Dermis microvascular lymphatic vessel endothelial cell (primary cell): ENCODE measurements around the gene PYY. TPM values are rescaled to one million over a fixed set of nuclear protein-coding genes. Genes with fewer than 3 reads are reported as not detected.
A peak's percentile ranks its signal among the peaks of the same experiment; 100 is the strongest.
"Not testable (repeated sequence)": the region's sequence is repeated elsewhere in the genome, so short reads cannot be mapped to it uniquely, and the experiment has no call there.

Experiments
- DNase-seq, 2 donors: peaks; one replicate each; pipeline versions ENCODE4 v3.0.0 to v3.0.0-alpha.2; 2010; ENCODE audit warnings: low read depth in 2 of 2
- total RNA-seq: library from RNA; depleted of rRNA; stranded (reverse); fragments of >200 nt; gene quantifications from 2 replicates; pipeline ENCODE4 v1.2.1, GENCODE V29; 2014

Gene PYY
- total RNA-seq, 1 donor from 2014 or later: not detected

DNA sequence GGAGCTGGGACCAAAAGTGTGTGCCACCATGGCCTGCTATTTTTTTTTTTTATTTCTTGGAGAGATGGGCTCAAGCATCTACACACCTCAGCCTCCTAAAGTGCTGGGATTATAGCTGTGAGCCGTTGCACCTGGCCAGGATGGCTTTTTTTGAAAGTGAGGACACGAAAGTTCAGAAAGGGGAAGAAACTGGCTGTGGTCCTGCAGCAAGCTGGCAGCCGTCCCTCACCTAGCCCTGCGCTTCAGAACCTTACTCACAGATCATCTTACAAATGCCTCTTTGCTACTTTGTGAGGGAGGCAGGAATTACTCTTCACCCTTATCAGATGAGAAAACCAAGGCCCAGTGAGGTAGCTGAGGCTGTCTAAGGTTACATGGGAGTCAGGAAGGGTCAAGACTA, 7.0 kb downstream of the PYY start:
- no peak for DNase-seq

DNA sequence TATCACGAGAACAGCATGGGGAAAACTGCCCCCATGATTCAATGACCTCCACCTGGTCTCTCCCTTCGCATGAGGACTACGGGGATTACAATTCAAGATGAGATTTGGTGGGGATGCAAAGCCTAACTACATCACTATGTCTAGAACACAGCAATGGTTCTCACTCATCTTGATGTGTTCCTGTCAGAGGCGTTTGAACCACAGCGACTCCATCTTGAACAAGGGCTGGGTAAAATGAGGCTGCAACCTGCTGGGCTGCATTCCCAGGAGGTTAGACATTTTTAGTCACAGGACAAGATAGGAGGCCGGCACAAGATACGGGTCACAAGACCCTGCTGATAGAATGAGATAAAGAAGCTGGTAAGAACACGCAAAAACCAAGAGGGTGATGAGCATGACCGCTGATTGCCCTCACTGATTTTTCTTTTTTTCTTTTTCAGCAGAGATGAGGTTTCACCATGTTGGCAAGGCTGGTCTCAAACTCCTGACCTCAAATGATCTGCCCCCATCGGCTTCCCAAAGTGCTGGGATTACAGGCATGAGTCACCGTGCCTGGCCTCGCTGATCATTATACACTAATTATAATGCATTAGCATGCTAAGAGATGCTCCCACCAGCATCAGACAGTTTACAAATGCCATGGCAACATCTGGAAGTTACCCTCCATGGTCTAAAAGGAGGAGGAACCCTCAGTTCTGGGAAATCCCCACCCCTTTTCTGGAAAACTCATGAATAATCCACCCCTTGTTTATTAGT, 8.5 kb downstream of the PYY start:
- DNase-seq: no peak

- DNase-seq: no peak
These were observed 11.6 kb downstream of the PYY start, which contains the start of gene PPY for GRCh38 chr17:43942051-43942685. Gene PPY, minus strand, starts transcription at chr17:43942476. Its CDS starts 822 bp downstream, at chr17:43941654.

DNA sequence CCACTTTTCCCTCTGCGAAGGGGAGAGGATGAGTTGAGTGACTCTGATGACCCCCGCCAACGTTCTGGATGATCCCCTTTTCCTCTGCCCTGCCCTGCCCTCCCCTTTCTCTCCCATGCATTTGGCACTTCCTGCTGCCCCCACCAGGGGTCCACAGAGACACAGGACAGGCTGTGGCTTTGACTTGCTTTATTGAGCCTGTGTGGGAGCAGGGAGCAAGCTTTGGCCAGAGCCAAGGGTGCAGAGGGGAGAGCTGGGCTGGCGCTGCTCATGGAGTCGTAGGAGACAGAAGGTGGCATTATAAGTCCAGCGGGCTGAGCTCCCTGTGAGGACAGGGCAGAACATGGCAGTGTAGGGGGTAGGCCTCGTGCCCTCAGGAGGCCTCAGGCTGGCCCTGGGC, 13.1 kb downstream of the PYY start:
- DNase-seq: peak in 1 of 2 donors; percentile 25

- no peak for DNase-seq
These were observed 13.9 kb downstream of the PYY start for GRCh38 chr17:43939886-43940285.

- DNase-seq: not testable (repeated sequence)
These were observed 14.3 kb downstream of the PYY start for GRCh38 chr17:43939452-43939851.

DNA sequence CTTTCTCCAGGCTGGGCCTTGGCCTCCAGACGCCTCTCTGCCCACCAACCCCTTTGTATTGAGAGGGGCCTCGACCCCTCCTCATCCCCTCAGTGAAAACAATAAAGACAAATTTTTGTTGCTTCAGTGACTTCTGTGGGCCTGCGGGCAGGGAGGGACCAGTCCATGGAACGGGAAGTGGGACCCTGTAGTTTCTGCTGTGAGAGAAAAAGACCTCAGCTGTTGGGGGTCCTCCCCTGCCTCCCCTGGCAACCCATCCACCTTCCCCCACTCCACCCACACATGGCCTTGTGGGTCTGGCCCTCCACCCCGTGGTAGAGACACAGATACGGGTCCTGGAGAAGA, 14.9 kb downstream of the PYY start:
- DNase-seq: no peak

DNA sequence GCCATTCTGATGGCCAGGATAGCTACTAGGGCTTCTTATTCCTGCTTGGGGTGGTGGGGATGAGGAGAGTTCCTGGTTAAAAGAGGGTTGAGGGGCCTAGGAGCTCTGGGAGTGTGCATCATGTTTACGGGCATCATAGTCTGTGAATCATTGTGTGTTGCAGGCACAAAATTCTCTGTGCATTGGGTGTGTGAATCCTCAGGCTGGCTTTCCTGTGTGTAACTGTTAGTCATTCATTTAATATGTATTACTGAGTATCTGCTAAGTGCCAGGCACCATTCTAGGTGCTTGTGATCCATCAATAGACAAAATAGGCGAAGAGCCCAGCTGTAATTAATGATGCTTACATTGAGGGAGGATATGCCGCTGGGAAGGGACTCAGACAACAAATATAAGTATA, 17.3 kb downstream of the PYY start:
- no peak for DNase-seq

DNA sequence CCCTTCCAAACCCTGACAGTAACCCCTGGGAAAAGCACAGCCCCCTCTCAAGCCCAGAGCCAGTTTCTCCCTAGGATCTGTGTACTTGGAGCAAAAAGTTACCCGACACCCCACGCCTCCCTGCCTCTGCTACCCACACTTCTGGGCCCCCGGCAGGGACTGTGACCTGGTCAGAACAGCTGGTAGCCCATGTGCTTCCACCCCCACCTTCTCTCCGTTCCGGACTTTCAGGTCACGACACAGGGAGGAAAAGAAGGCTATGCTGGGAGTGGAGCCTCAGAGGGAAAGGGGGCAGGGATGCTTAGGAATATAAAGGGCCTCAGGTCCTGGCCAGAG, 17.8 kb downstream of the PYY start:
- no peak for DNase-seq

- no peak for DNase-seq
These were observed 18.4 kb downstream of the PYY start for GRCh38 chr17:43935204-43935925.

DNA sequence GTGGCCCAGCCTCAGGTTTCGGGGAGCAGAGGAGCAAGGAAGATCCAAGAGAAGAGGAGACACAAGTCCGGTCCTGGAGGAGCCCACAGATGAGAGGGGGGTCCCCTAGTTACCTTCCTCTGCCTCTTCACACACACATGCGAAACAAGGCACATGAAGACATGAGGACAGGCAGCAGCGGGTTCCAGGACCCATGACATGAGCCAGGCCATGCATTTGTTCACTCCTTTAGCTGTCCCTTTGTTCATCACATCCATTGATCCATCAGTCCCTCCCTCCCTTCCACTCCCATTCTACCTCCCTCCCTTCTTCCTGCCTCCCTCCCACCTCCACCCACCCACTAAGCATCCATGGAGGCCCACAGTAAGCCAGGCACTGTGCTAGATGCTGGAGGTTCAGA, 20.8 kb downstream of the PYY start:
- no peak for DNase-seq

- DNase-seq: no peak
These were observed 21.4 kb downstream of the PYY start for GRCh38 chr17:43932357-43932756.

GRCh38 chr17:43931062-43931571, 22.6 kb downstream of the PYY start:
- no peak for DNase-seq

DNA sequence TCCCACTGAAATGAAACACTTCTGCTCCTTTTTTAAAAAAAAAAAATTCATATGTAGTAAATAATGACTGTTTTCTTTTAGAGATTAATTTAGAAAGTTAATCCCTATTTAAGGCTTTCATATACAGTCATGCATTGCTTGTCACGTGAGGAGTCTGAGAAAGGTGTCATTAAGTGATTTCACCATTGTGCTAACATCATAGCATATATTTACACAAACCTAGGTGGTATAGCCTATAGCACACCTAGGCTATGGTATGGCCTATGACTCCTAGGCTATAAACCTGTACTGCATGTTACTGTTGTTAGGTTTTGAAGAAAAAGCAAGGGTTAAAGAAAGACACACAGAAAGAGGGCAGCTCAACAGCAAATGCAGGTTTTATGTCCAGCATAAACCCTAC, 25.1 kb downstream of the PYY start:
- no peak for DNase-seq

DNA sequence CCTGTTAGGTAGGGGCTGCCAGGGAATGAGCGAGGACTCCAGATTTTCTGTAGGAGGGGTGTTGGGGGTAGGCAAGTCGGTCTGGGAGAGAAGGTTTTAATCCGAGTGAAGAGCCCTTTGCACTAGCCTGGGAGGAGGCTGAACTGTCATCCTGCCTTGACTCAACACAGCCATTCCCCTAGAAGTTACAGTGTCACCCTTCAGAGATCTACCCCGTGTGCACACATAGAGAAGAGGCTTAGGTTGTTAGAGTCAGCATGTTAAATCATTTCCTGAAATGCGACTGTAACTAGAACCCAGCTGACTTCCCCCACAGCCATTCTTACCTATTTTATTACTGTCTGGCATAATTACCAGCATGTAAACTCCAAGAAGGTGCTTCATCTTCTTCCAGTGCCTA, 25.8 kb downstream of the PYY start:
- DNase-seq: not testable (repeated sequence)

DNA sequence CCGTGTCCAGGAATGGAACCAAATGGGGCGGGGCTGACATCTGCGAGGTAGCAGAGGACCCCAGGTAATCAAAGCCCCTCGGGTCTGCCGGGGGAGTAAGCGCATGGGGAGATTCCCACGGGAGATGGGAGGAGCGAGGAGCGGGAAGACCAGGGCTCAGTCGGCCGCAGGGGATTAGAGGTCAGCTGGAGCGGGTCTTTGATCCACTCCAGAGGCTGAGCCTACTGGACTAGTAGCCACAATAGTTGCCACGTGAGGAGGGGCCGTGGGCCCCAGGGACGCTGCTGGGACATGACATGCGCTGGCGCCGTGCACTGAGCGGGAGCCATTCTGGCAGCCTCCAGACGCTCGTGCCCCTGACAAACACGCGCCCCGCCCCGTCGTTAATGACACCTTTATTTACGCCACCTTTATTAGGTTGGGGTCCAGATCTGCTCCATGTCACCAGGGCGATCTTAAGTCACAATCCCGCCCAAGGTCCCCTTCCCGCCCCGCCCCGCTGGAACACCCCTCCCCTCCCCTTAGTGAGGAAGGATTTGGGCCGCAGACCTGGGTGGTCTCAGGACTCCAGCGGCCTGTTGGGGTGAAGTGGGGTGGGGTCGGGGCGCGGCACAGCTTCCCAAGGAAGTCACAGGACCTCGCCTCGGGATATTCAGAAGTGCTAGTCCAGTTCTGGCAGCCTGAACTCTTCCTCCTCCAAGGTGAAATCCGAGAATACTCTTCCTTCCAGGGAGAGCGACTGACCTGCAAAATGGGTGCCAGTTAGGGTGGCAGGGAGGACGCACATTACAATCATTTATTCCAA, 26.5 kb downstream of the PYY start:
- no peak for DNase-seq

DNA sequence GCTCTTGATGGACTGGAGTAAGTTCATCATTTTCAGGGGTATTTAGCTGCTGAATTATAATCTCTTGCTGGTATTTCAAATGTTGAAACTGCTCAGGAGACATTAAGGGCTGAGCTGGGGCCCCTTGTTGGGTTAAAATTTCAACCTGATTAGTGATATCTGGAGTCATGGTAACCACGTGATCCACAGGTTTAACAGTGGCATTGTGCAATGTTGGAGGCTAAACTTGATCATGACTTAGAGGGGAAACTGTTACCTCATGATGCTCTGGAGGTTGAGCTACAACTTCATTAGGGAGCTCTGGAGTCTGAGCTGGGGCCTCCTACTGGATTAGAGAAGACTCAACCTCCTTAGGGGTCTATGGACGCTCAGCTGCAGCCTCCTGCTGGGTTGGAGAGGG, 29.2 kb downstream of the PYY start:
- DNase-seq: no peak

DNA sequence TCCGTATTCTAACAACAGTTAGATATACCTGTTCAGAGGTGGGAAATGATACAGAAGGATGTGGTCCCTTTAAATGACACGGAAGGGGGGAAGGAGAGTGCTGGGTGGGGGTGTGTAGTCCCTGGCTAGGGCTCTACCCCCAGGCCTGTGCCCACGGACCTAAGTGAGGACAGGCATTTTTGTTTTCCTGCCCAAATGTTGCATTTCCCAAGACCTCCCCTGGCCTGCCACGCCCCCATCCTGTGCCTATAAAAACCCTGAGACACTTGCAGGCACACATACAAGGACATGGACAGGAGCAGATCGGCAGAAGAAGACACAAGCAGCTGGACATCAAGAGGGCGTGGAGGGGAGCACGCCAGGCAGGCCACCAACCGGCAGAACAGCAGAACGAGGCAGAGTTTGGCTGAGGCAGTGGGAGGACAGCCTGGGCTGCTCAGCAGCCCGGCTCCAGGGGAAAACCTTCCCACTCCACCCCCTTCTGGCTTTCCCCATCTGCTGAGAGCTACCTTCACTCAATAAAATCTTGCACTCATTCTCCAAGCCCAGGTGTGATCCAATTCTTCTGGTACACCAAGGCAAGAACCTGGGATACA, 33.1 kb downstream of the PYY start:
- DNase-seq: no peak

- no peak for DNase-seq
These were observed 35.7 kb downstream of the PYY start for GRCh38 chr17:43918026-43918389.

DNA sequence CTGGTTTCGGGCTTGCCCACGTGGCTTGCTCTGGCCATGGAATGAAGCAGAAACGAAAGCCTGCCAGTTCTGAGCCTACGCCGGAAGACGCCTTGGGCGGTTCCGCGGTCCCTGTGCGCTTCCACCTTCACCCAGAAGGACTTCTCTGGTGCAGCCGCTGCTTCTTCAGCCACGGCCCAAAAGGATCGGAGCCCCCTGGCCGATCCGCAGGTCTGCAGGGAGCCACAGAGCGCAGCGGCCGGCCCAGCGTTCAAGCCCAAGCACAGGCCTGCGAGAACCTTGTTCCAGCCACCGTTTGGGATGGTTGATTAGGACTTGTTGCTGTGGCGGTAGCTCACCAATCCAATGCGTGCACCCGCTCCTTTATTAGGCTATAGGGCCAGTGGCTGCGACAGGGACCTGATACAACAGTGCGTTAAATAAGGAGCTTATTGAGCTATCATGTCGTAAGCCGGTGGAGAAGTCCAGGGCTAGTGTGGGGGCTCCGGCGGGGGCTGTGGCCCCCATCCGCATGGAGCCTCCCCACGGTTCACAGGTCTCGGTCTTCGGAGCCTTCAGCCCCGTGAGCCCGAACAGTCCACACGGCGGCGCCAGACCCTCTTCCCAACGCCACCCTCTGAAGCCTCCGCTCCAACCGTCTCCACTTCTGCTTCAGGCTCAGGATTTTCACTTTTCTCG, 36.3 kb downstream of the PYY start:
- peak in 1 of 2 donors; percentile 33 for DNase-seq

DNA sequence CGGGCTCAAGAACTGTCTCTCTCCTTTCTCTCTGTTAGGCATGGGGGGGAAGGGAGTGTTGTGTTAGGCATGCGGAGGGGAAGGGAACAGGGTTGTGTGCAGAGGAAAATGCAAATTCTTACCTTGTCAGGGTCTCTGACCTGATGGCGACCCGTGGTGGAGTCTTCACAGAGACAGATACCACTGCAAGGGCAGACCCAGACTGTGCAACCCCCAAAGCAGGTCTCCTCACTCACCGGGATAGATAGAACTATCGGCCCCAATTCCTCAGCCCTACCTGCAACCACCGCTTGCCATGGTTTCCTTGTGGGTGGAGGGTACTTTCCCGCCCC, 36.8 kb downstream of the PYY start:
- DNase-seq: no peak
